ENCODE results near the gene S1PR1. TPM values are rescaled to one million over a fixed set of nuclear protein-coding genes. Genes with fewer than 3 reads are reported as not detected.

Gene S1PR1
- total RNA-seq, 1 donor from 2014 or later: 85.2 TPM

DNA sequence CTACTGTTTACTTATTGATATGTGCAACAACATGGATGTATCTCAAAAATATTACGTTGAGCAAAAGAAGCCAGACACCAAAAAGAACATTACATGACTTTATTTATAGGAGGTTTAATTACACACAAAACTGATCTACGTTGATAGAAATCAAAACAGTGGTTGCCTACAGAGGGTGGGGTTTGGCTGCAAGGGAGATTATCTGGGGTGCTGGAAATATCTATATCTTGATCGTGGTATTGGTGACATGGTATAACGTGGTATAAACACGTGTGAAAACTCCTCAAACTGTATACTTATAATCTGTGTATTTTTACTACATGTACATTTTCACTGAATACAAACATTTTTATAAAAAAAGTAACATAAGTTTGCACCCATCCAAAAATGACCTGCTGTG, 38.9 kb downstream of the S1PR1 start:
- ChIA-PET POLR2A (no interaction called here), CTCF (no interaction called here)
- Mint-ChIP-seq H3K27ac (no peak overlapping the region), H3K36me3 (ENCODE audit: low read depth) (no peaks in the 10 kb centered on the region), H3K4me1 (peaks cover 35% of the 10 kb centered on the region), H3K9me3 (no peaks in the 10 kb centered on the region), H3K4me3 (no peak overlapping the region), H3K27me3 (no peaks in the 10 kb centered on the region)
- no peak for DNase-seq
- TF ChIP-seq, protein P1, sequence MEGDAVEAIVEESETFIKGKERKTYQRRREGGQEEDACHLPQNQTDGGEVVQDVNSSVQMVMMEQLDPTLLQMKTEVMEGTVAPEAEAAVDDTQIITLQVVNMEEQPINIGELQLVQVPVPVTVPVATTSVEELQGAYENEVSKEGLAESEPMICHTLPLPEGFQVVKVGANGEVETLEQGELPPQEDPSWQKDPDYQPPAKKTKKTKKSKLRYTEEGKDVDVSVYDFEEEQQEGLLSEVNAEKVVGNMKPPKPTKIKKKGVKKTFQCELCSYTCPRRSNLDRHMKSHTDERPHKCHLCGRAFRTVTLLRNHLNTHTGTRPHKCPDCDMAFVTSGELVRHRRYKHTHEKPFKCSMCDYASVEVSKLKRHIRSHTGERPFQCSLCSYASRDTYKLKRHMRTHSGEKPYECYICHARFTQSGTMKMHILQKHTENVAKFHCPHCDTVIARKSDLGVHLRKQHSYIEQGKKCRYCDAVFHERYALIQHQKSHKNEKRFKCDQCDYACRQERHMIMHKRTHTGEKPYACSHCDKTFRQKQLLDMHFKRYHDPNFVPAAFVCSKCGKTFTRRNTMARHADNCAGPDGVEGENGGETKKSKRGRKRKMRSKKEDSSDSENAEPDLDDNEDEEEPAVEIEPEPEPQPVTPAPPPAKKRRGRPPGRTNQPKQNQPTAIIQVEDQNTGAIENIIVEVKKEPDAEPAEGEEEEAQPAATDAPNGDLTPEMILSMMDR (IDR thresholded peaks at IDR 0.05): no peak
- no peak for ATAC-seq (ENCODE audit: low read depth)
- intact Hi-C loops (cut with micrococcal nuclease): no loop called here

- CTCF ChIA-PET: no interaction called here
- H3K4me1 Mint-ChIP-seq: peaks cover 35% of the 10 kb centered on the region
- H3K27me3 Mint-ChIP-seq: no peaks in the 10 kb centered on the region
- H3K36me3 Mint-ChIP-seq (ENCODE audit: low read depth): no peaks in the 10 kb centered on the region
- H3K4me3 Mint-ChIP-seq: peak overlapping the region; percentile 13
- ATAC-seq (ENCODE audit: low read depth) (no peak), DNase-seq (no peak)
- POLR2A ChIA-PET: no interaction called here
- H3K27ac Mint-ChIP-seq: no peak overlapping the region
- TF ChIP-seq, protein P1 (IDR thresholded peaks at IDR 0.05): no peak
- intact Hi-C loops (cut with micrococcal nuclease): no loop called here
- H3K9me3 Mint-ChIP-seq: no peaks in the 10 kb centered on the region
These were observed 40.0 kb downstream of the S1PR1 start for GRCh38 chr1:101276818-101277217.

- no peaks in the 10 kb centered on the region for H3K9me3 Mint-ChIP-seq
- CTCF ChIA-PET: interaction anchor here (1.2 to 4.5 kb wide), 3 partner anchors 10 to 80 kb away, joined by 4 to 21 read pairs (median 19); no protein-coding TSS in a partner anchor
- H3K27me3 Mint-ChIP-seq: no peaks in the 10 kb centered on the region
- no peak overlapping the region for H3K27ac Mint-ChIP-seq
- TF ChIP-seq, protein P1 (IDR thresholded peaks at IDR 0.05): no peak
- DNase-seq: no peak
- POLR2A ChIA-PET: interaction anchor here (0.9 kb wide), 1 partner anchor 40 kb away, joined by 3 read pairs; no protein-coding TSS in a partner anchor
- H3K36me3 Mint-ChIP-seq (ENCODE audit: low read depth): no peaks in the 10 kb centered on the region
- intact Hi-C loops (cut with micrococcal nuclease): loop anchor here (2.0 kb wide), 1 partner anchor 13 kb away; no protein-coding TSS in a partner anchor
- H3K4me1 Mint-ChIP-seq: peaks cover 35% of the 10 kb centered on the region
- no peak overlapping the region for H3K4me3 Mint-ChIP-seq
- ATAC-seq (ENCODE audit: low read depth): no peak
These were observed 41.4 kb downstream of the S1PR1 start for GRCh38 chr1:101278238-101278637.

DNA sequence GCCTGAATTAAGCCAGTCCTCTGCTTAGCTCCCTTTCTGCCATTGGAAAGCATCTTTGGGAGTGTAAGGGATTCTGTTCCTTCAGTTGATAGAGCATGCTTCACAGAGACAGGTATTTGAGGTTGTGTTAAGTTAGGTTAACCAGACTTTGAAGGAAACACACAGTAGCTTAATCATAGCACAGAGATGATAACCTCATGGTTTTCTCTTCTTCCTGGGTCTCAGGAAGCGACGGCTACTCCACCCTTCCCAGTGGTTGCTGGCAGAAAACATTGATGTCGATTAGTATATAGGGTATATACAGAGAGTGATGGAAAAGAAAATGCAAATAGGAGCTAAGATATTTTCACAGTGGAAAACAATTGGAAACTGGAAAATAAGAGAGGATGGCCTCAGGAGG, 42.0 kb downstream of the S1PR1 start:
- Mint-ChIP-seq H3K27ac (no peak overlapping the region), H3K27me3 (no peaks in the 10 kb centered on the region), H3K36me3 (ENCODE audit: low read depth) (no peaks in the 10 kb centered on the region), H3K4me1 (peaks cover 35% of the 10 kb centered on the region), H3K4me3 (no peak overlapping the region), H3K9me3 (no peaks in the 10 kb centered on the region)
- TF ChIP-seq, protein P1 (IDR thresholded peaks at IDR 0.05): no peak
- no peak for DNase-seq
- ATAC-seq (ENCODE audit: low read depth): no peak
- intact Hi-C loops (cut with micrococcal nuclease): loop anchor here (2.0 kb wide), 1 partner anchor 14 kb away; no protein-coding TSS in a partner anchor
- ChIA-PET CTCF (interaction anchor here (0.9 to 4.5 kb wide), 5 partner anchors 10 to 79 kb away, joined by 3 to 21 read pairs (median 4); no protein-coding TSS in a partner anchor), POLR2A (interaction anchor here (0.7 to 0.9 kb wide), 2 partner anchors 26 to 40 kb away, joined by 3 read pairs; no protein-coding TSS in a partner anchor)

DNA sequence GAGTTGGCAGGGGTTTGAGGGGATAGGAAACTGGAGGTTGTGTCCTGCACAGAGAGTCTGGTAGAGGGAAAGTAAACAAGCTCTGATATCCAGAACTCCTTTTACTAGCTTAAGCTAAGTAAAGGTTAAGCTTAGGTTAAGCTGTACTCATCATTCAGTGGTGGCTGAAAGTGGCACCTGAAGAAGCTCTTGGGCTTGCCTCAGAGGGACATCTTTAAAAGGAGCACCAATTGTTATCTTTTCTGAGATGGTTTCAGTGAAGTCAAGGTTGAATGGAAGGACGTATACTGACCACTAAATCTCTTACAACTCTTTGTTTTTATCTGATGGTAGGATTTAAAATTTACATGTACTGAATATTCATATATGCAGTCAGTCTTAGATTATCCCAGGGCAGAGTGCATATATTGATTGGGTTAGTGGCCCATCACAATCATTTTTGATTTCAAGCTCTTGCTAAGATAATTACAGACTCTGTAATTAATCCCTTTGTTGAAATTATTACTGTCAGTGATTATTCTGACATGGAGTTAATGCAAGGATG, 43.3 kb downstream of the S1PR1 start:
- ATAC-seq (ENCODE audit: low read depth): no peak
- CTCF ChIA-PET: interaction anchor here (0.9 to 4.5 kb wide), 7 partner anchors 8 to 42 kb away, joined by 3 to 21 read pairs (median 4); no protein-coding TSS in a partner anchor

More for the DNA sequence above, 43.3 kb downstream of the S1PR1 start:
- intact Hi-C loops (cut with micrococcal nuclease): no loop called here
- POLR2A ChIA-PET: interaction anchor here (0.6 to 0.7 kb wide), 2 partner anchors 27 to 228 kb away, joined by 3 to 4 read pairs; no protein-coding TSS in a partner anchor
- Mint-ChIP-seq H3K27me3 (no peaks in the 10 kb centered on the region), H3K36me3 (ENCODE audit: low read depth) (no peaks in the 10 kb centered on the region), H3K9me3 (no peaks in the 10 kb centered on the region), H3K4me3 (no peak overlapping the region), H3K4me1 (peaks cover 40% of the 10 kb centered on the region), H3K27ac (no peak overlapping the region)
- TF ChIP-seq, protein P1 (IDR thresholded peaks at IDR 0.05): no peak
- DNase-seq: no peak

All from activated B cell treated with CpG ODN at 0.5 μM for 24 hours (primary cell).